Tibial artery (tissue), 4 donors: Measurements from ENCODE around the gene MTMR2.

Experiments
- DNase-seq, 2 donors: peaks; one replicate each; pipeline ENCODE4 v3.0.0-alpha.2; 2019
- H3K27ac ChIP-seq, 2 donors: fragments of 200-600 bp; sonication (generic) in 1 of 2; 1 replicate in 1 of 2; 2 replicates in 1 of 2; pipeline ENCODE4 v1.5.1; 2018 to 2019; ENCODE audit warnings: mild to moderate bottlenecking in 1 of 2
- H3K27me3 ChIP-seq, 2 donors: fragments of 200-600 bp; sonication (generic) in 1 of 2; one replicate each; pipeline versions ENCODE4 v1.5.1 to v1.6.0; 2016 to 2019
- H3K36me3 ChIP-seq, 3 donors: fragments of 200-600 bp; sonication (generic) in 2 of 3; one replicate each; pipeline ENCODE4 v1.5.1; 2016 to 2019; ENCODE audit warnings: mild to moderate bottlenecking in 2 of 3
- H3K4me1 ChIP-seq, 4 donors: fragments of 200-600 bp; sonication (generic) in 2 of 4; 1 replicate in 3 of 4; 2 replicates in 1 of 4; pipeline ENCODE4 v1.5.1; 2016 to 2019
- H3K4me3 ChIP-seq, 2 donors: fragments of 200-600 bp; sonication (generic) in 1 of 2; 1 replicate in 1 of 2; 2 replicates in 1 of 2; pipeline ENCODE4 v1.5.1; 2018 to 2019; ENCODE audit warnings: mild to moderate bottlenecking in 2 of 2
- H3K9me3 ChIP-seq, 3 donors: fragments of 200-600 bp; sonication (generic) in 1 of 3; one replicate each; pipeline ENCODE4 v1.5.1; 2016 to 2019
- CTCF ChIP-seq, 2 experiments: fragments of 200-600 bp in 1 of 2; fragments of 450-650 bp in 1 of 2; IDR thresholded peaks; one replicate each; pipeline ENCODE4 v1.5.1; 2017 to 2019; ENCODE audit warnings: antibody characterized with exemption in 2 of 2, mild to moderate bottlenecking in 1 of 2, moderate library complexity in 1 of 2
- intact Hi-C: fragments of 100-400 bp; cut with DNase I; formaldehyde crosslinking; loops from one replicate; pipeline ENCODE4 v1.15.0; 2023; ENCODE audit warnings: low total_unique reads

The MTMR2 gene

DNA sequence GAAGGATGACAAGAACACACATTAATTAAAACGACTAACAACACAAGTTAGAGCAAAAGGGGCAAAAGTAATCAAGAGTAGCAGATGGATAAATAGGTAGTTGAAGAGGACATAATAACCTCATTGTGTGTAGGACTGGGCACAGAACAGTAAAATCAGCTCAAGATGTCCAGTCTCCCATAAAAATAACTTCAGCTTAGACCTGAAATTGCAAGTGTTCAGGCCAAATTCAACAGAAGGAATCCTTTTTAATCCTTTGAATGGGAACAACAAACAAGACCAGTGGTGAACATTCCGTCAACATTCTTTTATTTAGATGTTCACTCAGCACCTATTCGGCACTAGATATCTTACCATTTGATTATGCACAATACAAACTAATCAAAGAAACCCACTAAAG lies 4.4 kb downstream of the MTMR2 start:
- no peak for TF ChIP-seq CTCF (IDR thresholded peaks at IDR 0.05)
- H3K36me3 ChIP-seq = no peaks in the 10 kb centered on the region
- H3K27me3 ChIP-seq = no peaks in the 10 kb centered on the region
- peaks cover 0 to 82% (median 16%) of the 10 kb centered on the region in 4 donors for H3K4me1 ChIP-seq
- H3K9me3 ChIP-seq = no peaks in the 10 kb centered on the region
- DNase-seq = no peak
- H3K27ac ChIP-seq = peak overlapping the region in 1 of 2 donors; percentile 100
- no peak overlapping the region for H3K4me3 ChIP-seq
- intact Hi-C loops = no loop called here

- H3K9me3 ChIP-seq = no peaks in the 10 kb centered on the region
- no peak for DNase-seq
- H3K4me1 ChIP-seq = peaks cover 0 to 89% (median 19%) of the 10 kb centered on the region in 4 donors
- no peaks in the 10 kb centered on the region for H3K27me3 ChIP-seq
- no peaks in the 10 kb centered on the region for H3K36me3 ChIP-seq
- H3K4me3 ChIP-seq = no peak overlapping the region
- intact Hi-C loops = no loop called here
- no peak for TF ChIP-seq CTCF (IDR thresholded peaks at IDR 0.05)
- peak overlapping the region in 1 of 2 donors; percentile 12 for H3K27ac ChIP-seq
Measured at GRCh38 chr11:95918720-95919119, 5.2 kb downstream of the MTMR2 start.

GRCh38 chr11:95918056-95918455 lies 5.9 kb downstream of the MTMR2 start:
- Histone ChIP-seq H3K4me3 (no peak overlapping the region), H3K4me1 (peaks cover 0 to 96% (median 19%) of the 10 kb centered on the region in 4 donors), H3K36me3 (no peaks in the 10 kb centered on the region), H3K27ac (peak overlapping the region in 1 of 2 donors; percentile 63), H3K9me3 (no peaks in the 10 kb centered on the region), H3K27me3 (no peaks in the 10 kb centered on the region)
- TF ChIP-seq CTCF (IDR thresholded peaks at IDR 0.05) = no peak
- intact Hi-C loops = no loop called here
- DNase-seq = no peak

GRCh38 chr11:95917193-95918036 lies 6.5 kb downstream of the MTMR2 start:
- peak overlapping the region in 1 of 2 donors; percentile 63 for H3K27ac ChIP-seq
- no peak for DNase-seq
- peaks cover 0 to 98% (median 18%) of the 10 kb centered on the region in 4 donors for H3K4me1 ChIP-seq
- no peak overlapping the region for H3K4me3 ChIP-seq
- H3K36me3 ChIP-seq = no peaks in the 10 kb centered on the region
- H3K9me3 ChIP-seq = no peaks in the 10 kb centered on the region
- no peak for TF ChIP-seq CTCF (IDR thresholded peaks at IDR 0.05)
- H3K27me3 ChIP-seq = no peaks in the 10 kb centered on the region
- intact Hi-C loops = no loop called here

DNA sequence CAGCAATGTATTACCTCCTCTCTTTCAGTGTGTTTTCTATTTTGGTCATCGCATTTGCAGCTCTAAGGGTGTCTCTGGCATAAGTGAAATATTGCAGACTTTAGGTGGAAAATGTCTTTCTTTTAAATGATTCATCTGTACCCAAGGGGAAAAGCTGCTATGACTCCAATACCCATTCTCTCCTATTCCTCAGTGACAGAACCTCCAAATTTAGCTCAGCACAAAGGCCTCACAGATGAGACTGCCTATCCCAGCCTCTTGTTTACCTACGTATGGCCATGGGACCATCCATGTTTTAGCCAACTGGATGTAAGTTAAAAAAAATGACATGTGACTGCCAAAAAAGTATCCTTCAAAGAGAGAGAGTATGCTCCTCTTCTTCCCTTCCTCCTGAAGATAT lies 7.9 kb downstream of the MTMR2 start:
- intact Hi-C loops = no loop called here
- Histone ChIP-seq H3K27ac (peak overlapping the region; percentile 24 to 63), H3K36me3 (no peaks in the 10 kb centered on the region), H3K9me3 (no peaks in the 10 kb centered on the region), H3K27me3 (no peaks in the 10 kb centered on the region), H3K4me1 (peaks cover 0 to 91% (median 14%) of the 10 kb centered on the region in 4 donors), H3K4me3 (no peak overlapping the region)
- no peak for DNase-seq
- no peak for TF ChIP-seq CTCF (IDR thresholded peaks at IDR 0.05)
